DOHH2 (cell line): ENCODE results near the gene ANKRD66.

Source experiments
- CTCF ChIP-seq: fragments of 200-600 bp; sonication (generic); IDR thresholded peaks from one replicate; pipeline ENCODE4 v1.5.1; 2014; ENCODE audit warnings: antibody characterized with exemption, mild to moderate bottlenecking, low read depth, low read length; ENCODE audit not compliant: poor library complexity, severe bottlenecking
- EZH2phosphoT487 ChIP-seq: fragments of 200-600 bp; sonication (generic); IDR thresholded peaks from 2 replicates; pipeline ENCODE4 v1.6.1; 2017; ENCODE audit warnings: borderline replicate concordance, mild to moderate bottlenecking, antibody characterized with exemption, low read length, moderate library complexity, mixed read lengths

- TF ChIP-seq CTCF (no peak), EZH2phosphoT487 (no peak)
These were observed 35.2 kb upstream of the ANKRD66 start for GRCh38 chr6:46711491-46711890.
